Activated CD8-positive, alpha-beta memory T cell treated with anti-CD3 and anti-CD28 coated beads, Interleukin-2, amount 50 U/mL, for 4 hours (primary cell): ENCODE data around the gene HPS4.
A peak's percentile ranks its signal among the peaks of the same experiment; 100 is the strongest.
"Not testable (repeated sequence)": the region's sequence is repeated elsewhere in the genome, so short reads cannot be mapped to it uniquely, and the experiment has no call there.

Experiments
- DNase-seq: peaks from one replicate; pipeline ENCODE4 v3.0.0-alpha.2; 2020

Gene HPS4

DNA sequence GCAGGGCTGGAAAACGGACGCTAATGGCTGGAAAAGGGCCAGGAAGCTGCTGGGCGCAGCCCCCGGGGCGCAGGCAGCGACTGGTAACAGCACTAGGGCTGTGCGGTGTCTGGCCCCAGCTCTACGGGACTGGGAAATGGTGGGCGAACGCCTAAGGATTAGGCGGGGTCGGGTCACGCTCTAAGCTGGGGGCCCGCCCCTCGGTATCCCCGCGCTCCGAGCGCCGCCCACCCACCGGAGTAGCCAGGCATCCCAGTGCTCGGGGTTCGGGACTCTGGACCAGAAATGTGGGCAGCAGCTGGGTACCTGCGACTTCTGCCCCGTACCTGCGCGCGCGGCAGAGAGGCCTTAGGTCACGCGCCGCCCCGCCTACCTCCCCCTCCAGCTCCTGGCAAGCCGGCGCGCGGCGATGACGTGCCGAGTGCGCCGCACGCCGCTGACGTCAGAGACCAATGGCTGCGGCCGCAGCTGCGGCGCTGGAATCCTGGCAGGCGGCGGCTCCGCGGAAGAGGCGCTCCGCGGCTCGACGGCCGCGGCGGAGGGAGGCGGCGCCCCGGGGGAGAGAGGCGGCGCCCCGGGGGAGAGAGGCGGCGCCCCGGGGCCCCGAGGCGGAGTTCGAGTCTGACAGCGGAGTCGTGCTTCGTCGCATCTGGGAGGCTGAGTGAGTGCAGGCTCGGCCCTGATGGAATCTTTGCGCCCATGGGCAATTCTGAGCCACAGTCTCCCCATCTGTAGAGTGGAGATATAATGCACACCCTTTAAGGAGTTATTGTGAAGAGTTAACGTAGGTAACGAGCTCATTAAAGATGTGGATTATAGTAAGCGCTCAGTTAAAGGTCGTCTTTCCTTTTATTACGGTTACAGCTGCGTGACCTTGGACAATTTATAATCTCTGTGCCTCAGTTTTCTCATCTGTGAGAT, at the start of gene HPS4, which contains the start of gene SRRD:
Gene HPS4, minus strand, starts transcription at position 345 of the 921 bp plus-strand sequence. CDS start 2,021 bp downstream, outside the sequence.
Gene SRRD, plus strand, starts transcription at position 439 of the 921 bp plus-strand sequence. Its CDS starts 14 bp downstream, at position 453.
- peak; percentile 93 for DNase-seq

DNA sequence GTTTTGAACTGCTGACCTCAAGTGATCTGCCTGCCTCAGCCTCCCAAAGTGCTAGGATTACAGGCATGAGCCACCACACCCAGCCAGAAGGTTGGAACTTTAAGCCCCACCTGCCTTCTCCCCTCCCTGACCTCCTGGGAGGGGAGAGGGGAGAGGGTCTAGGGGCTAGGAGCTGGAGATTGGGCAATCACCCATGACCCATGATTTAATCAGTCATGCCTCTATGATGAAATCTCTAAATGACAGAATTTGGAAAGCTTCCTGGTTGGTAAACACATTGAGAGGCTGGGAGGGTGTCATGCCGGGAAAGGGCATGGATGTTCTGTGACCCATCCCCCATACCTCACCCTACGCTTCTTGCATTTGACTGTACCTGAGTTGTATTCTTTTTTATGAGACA, 45.8 kb upstream of the HPS4 start:
- DNase-seq, result no peak

DNA sequence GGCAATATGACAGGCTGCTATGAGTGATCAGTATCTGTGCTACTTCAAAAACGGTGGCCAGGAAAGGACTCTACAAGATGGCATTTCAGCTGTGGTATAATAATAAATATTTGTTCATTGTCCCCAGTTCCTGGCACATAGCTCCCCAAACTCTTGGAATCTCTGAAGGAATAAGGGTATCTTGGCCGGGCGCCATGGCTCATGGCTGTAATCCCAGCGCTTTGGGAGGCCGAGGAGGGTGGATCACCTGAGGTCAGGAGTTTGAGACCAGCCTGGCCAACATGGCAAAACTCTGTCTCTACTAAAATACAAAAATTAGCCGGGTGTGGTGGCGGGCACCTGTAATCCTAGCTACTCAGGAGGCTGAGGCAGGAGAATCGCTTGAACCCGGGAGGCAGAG, 44.9 kb upstream of the HPS4 start:
- not testable (repeated sequence) for DNase-seq

DNA sequence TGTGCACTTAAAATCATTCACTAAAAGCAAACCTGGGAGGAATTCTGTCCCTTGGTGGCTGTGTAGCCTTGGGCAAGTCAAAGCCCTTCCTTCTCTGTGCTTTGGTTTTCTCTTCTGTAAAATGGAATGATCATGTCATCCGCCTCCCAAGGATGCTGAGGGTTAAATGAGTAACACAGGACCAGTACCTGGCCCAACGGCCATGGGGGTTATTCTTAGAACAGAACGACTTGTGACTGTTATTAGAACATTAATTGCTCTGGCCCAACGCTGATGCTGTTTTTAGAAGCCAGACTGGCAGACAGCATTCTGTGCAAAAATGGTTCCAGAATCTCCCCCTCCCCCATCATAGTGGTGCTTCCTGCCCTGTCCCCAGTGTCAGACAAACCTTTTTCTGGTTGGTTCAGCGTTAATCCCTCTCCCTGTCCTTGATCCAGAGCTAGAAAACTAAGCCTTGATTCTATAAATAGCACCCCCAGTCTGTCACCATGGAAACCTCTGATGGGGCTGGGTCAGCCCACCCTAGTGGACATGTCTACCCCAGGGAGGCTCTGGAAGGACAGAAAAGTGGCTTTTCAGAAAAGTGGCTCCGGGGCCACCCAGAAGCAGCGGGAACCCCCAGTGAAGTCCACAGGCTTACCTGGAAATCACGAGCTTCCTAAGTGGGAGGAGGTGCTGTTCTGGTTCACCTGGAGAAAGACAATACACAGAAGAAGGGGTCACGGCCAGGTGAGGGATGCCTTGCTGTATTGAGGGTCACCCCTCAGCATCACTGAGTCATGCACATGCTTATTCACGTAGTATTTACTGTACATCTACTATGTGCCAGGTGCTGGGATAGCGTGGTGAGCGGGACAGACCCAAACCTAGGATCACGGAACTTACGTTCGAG, 44.2 kb upstream of the HPS4 start:
- DNase-seq, result no peak

DNA sequence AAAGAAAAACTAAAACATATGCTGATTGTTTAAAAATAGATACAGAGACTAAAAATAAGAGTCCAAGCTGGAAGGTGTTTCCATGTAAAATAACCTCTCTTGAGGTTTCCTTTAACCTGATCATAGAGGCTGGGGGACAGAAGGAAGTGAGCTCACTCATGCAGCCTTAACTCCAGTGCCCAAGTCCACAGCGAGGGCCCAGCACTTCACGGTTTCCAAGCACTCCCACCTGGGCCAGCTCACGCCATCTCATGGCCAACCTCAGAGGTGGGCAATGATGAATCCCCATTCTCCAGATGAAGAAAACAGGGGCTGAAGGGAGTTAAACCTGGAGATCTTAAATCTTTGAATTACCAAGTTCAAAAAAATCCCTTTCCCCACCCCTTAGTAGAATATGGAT, 43.6 kb upstream of the HPS4 start:
- DNase-seq, result no peak

DNA sequence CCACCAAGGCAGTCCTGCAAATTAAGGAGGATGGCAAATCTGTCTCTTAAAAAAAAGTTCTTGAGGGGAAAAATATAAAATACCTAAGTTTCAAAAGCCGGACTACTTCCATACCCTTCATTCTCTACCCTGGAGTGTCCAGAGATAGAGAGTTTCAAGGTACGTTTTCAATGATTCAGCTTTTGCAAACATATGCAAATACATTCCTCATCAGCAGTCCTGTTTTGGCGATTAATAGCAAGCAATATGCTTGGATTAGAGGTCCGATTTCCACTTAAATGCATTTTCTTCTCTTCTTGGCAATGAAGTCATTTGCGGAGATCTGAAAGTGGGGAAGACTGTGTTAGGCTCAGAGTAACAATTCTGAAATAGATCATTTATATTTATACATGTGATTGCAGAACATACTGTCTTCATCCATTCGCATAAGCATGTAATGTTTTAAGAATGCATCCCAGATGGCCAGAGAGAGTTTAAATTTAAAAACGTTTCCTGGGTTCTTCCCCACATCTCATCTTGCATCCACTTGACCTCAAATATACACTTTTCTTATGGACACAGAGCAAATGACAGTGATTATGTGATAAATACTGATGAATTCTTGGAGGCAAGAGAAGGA, 42.5 kb upstream of the HPS4 start:
- no peak for DNase-seq

DNA sequence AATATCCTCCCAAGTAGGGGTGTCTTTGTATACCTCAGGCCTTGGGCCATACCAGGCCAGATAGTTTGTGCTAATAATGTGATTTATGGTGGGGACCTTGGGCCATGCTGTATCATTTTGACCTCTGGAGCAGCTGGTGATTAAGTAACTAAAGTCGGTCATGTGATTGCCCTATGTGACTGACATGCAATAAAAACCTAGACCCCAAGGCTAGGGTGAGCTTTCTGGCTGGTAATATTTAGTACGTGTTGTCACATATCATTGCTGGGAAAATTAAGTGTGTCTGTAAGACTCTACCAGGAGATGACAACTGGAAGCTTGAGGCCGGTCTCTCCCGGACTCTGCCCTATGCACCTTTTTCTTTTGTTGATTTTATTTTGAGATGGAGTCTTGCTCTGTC, 41.3 kb upstream of the HPS4 start:
- no peak for DNase-seq

DNA sequence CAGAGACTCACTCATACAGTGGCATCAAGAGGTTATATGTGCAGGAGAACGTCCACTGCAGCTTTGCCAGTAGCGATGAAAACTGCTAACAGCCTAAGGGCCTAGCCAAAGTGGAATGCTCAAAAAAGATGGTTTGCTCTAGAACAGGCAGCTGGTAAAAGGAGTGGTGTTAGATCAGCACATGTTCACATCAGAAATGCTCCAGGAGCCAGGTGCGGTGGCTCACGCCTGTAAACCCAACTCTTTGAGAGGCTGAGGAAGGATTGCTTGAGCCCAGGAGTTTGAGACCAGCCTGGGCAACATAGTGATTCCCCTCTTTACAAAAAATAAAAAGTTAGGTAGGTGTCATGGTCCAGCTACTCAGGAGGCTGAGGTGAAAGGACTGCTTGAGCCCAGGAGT, 39.0 kb upstream of the HPS4 start:
- no peak for DNase-seq

DNA sequence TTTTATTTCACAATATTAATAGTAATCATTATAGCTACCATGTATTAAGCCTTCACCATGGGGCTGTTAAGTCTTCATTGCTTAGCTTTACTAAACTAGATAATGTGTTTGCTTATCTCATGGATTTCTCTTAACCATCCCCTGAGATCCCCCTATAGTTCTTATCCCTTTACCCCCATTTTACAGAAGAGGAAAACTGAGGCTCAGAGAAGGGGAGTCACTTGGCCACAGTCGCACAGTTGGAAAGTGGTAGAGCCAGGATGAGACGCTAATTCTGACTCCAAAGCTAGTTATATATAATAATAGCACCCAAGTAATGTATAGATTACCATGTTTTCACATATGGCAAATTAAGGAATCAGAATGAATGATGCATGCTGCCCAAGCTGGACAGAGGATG, 38.4 kb upstream of the HPS4 start:
- DNase-seq, result no peak

DNA sequence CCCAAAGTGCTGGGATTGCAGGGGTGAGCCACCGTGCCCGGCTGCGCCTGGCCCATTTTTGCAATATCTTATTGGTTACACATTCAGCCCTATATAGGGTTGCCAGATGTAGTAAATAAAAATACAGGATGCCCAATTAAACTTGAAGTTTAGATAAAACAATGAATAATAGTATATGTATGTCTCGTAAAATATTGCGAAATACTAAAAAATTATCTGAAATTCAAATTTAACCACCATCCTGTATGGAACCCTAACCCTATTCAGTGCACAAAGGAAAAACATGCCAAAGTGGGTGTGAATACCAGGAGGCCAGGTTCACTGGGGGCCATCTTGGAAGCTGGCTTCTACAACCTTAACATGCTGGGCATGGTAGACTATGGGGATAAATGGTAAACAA, 33.8 kb upstream of the HPS4 start:
- DNase-seq, result no peak

DNA sequence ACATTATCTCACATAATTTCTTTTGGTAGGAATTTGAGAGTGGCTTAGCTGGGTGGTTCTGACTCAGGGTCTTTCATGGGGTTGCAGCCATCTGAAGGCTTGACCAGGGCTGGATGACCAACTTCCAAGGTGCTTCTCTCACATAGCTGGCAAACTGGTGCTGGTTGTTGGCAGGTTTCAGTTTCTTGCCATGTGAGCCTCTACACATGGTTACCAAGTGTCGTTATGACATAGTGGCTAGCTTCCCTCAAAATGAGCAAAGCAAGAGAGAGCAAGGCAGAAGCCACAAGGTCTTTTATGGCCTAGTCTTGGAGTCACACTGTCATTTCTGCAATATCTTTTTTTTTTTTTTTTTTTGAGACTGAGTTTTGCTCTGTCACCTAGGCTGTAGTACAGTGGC, 32.9 kb upstream of the HPS4 start:
- DNase-seq, result no peak

DNA sequence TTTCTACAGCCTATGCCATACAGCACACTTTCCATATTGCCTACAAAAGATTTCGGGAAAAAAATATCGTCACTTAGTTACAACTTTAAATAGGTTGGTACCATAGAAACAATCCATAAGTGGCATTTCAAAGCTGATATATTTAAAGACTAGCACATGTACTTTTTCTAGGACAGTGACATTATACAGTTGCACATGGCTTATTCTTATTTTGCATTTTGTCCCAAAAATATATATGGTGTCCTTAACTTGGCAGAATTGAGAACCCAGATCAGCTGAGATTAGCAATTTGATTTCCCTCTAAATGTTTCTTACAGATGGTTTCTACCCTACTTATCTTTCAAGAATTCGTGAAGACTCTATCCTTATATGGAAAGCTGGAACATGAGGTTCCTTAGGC, 32.3 kb upstream of the HPS4 start:
- DNase-seq, result no peak

DNA sequence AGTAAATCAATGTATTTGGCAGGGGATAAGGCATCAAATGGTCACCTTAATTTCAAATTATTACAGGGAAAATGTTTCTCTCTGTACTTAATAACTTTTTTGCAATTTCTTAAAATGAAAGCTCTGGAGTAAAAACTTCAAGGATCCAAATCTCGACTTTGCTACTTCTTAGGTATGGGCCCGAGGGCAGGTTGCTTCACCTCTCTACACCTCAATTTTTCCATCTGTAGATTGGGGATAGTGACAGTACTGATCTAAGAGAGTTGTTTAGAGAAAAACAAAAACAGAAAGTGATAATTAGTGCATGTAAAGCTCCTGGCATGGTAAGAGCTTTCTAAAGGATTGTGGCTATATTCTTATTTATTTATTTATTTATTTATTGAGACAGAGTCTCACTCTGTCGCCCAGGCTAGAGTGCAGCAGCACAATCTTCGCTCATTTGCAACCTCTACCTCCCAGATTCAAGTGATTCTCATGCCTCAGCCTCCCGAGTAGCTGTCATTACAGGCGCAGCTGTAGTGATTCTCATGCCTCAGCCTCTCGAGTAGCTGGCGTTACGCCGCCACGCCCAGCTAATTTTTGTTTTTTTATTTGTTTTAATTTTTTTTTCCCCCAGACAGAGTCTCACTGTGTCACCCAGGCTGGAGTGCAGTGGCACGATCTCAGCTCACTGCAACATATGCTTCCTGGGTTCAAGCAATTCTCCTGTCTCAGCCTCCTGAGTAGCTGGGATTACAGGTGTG, 31.0 kb upstream of the HPS4 start:
- no peak for DNase-seq

DNA sequence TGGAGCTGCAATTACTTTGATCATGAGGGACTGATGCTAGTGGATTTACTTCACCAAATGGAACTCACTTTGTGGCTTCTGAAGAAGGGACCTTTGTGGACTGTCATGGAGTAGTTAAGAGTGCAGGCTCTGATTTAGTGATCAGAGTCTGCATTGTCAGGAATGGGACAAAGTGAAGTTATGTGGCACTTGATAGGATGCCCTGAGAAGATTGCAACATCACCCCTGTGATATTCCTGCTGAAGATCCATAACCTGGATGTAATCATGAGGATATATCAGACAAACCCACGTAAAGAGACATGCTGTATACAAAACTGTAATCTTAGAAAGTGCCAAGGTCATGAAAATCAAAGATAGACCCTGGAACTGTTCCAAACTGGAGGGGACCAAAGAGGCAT, 30.3 kb upstream of the HPS4 start:
- no peak for DNase-seq

DNA sequence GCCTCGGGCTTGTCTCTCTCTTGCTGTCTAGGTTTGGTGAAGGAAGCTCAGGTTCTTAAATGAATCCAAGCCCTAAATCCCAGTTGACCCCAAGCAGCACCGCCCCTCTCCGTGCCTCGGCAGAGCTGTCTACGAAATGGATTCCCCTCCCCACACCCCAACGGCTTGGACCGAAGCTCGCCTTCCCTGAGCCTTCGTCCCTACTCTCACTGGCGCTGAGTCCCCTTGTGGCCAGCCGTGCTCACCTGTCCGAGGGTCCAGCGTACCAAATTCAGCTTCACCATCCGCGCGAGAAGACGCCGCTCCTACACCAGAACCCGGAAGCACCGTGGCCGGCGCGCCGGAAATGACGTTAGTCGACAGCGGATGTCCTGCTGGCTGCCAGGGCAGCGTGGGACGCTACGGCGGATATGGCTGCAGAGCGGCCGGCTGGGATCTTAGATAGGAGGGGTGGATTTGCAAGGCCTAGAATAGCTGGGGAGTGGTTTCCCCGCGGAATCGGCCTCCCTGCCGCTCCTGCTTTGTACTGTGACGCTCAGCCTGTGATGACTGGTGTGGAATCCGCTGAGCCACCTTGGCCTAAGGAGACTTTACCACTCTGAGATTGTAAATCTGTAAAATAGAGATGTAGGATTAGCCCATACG, 28.7 kb upstream of the HPS4 start, which contains the start of gene TFIP11:
Gene TFIP11, minus strand, starts transcription at position 325 of the 645 bp plus-strand sequence. CDS start 2,201 bp downstream, outside the sequence.
- peak; percentile 92 for DNase-seq

DNA sequence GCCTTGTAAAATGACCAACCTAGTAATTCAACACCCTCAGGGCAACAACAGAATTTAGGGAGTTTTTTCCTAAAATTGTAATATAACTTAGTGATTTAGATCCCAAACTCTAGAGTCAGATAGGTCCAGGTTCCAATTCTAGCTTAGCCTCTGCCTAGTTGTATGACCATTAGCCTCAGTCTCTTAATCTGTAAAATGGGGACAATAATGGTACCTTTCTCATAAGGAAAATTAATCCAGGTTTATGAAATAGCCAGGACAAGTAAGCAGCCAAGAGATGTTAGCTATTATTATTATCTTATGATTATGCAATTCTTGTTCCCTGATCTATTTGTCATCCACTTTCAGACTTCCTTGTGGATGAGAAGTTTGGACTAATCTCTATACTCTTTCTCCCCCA, 24.6 kb upstream of the HPS4 start:
- no peak for DNase-seq

DNA sequence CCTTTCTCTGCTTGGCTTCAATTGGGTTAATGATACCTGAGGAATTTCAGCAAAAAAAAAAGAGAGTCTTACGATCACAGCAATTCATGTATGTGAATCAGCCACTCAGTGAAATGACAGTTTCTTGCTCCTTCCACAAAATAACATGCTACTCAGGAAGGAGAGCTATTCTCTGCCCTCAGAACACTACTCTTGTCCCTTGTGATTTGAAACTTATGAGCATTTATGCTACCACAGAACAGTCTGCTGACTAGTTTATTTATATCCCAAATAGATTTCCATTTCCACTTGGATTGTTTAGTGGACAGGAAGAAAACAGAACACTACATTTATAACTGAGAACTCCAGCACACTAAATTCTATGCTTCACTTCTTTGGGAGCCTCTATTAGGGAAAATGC, 20.2 kb upstream of the HPS4 start:
- no peak for DNase-seq

DNA sequence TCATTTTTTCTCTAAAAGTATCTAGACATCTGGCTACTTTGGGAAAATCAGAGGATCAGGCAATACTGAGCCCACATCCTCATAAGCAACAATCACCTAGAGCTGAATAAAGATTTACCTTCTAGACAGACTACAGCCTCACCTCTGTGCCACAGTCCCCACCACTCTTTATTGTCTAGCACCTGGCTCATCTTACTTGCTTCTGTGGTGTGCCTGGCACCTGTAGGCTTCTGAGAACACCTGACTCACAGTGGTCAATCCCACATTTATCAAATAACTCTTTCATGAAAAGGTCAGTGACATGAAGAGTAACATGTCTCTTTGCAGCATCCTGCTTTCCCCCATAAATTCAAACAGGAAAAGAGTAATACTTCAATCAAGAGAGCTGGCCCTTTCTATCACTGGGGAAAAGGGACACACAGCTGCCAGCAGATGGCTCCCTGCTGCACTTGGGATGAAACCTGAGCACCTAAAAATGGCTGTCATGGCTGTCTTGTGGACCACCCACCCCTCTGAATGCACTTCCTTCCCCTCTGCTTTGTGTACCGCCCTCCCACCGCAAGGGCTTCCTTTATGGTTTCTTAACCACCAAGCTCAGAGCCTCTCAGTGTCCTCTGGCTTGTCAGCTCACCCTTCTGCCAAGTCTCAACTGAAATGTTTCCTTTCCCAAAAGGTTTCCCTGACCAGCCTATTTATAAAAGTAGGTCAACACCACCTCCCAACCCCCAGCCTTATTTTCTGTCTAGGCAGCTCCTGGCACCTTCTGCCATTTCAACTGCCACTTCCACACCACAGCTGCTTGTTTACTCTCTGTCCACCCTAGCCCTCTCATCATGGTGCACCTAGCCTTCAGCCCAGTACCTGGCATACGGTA, 19.3 kb upstream of the HPS4 start:
- peak; percentile 53 for DNase-seq

DNA sequence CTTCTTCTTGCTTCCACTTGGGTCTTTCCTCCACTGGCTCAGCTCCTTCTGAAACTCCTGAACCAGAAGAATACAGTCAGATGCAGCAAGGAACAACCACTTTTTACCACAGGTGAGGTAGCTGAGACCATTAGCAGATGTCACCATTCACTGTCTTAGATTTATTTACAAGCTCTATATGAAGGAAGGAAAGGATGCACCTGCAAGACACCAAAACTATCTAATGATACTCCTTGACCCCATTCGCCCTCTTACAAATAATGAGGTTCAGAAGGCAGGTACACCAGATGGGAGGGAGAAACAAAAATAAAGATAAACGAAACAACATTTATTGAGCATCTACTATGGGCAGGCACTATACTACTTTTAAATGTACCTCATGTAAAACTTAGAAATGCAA, 18.4 kb upstream of the HPS4 start:
- no peak for DNase-seq

DNA sequence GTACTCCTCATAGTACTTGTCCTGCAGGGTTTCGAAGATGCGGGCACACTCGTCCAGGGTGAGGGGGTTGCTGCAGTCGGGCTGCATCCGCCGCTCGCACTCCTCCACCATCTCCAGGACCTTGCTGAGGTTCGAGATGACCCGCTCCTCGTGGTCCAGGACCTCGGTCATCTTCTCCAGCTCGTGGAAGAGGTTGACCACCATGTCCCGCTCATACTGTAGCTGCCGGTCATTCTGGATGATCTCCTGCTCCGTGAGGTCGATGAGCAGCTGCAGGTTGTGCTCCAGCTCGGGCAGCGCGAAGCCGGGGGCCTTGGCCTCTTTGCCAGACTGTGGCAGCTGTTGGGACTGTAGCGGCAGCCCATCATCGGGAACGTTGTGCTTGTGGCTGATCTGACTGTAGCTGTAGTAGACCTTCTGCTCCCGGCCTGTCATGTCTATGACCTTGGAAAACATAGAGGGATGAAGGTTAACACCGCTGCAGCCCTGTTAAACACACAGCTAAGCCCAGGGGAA, 15.7 kb upstream of the HPS4 start:
- DNase-seq, result no peak

DNA sequence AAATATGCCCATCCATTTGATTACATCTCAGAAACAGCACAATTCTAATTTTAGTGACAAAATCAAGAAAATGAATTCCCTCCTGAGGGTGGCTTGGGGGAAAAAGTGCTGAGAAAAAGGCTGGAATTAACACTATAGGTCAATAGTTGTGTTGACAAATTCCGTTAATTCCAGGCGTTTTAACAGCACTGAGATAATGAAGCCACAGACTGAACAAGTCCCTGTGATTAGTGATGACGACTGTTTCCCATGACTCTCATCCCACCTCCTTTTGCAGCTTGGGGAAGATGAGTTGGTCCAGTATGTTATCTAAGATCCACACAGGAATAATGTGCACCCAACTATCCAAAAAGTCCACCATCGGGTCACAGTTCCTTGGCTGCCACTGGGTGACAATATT, 12.9 kb upstream of the HPS4 start:
- DNase-seq, result no peak
